Osteoblast (primary cell): Measurements from ENCODE around the gene CAMTA1. TPM values are rescaled to one million over a fixed set of nuclear protein-coding genes. Genes with fewer than 3 reads are reported as not detected.

Source experiments
- DNase-seq: peaks from one replicate; pipeline ENCODE4 v3.0.0; 2011; ENCODE audit warnings: low spot score, mixed read lengths; ENCODE audit not compliant: insufficient read length; ENCODE audit errors: missing footprints
- H2AFZ ChIP-seq: 2 replicates; pipeline ENCODE4 v1.6.0; 2011; ENCODE audit warnings: mild to moderate bottlenecking, low read length
- H3K27ac ChIP-seq: 2 replicates; pipeline ENCODE4 v1.5.1; 2011; ENCODE audit warnings: mild to moderate bottlenecking, low read depth, low read length, moderate library complexity
- H3K27me3 ChIP-seq: 2 replicates; pipeline ENCODE4 v1.6.0; 2012; ENCODE audit warnings: mild to moderate bottlenecking, control low read depth, inconsistent platforms, low read length, moderate library complexity; ENCODE audit not compliant: insufficient read depth
- H3K36me3 ChIP-seq: 2 replicates; pipeline ENCODE4 v1.5.1; 2011; ENCODE audit warnings: mild to moderate bottlenecking, low read length, control low read depth, moderate library complexity; ENCODE audit not compliant: insufficient read depth
- H3K4me1 ChIP-seq: 2 replicates; pipeline ENCODE4 v1.5.1; 2011; ENCODE audit warnings: mild to moderate bottlenecking, low read length, control low read depth, moderate library complexity; ENCODE audit not compliant: insufficient read depth
- H3K4me2 ChIP-seq: 2 replicates; pipeline ENCODE4 v1.6.0; 2011; ENCODE audit warnings: mild to moderate bottlenecking, low read length; ENCODE audit not compliant: insufficient read depth
- H3K4me3 ChIP-seq: fragments of 200-600 bp; sonication (generic); 3 replicates; pipeline ENCODE4 v1.5.1; 2012; ENCODE audit warnings: mild to moderate bottlenecking, low read length, inconsistent platforms; ENCODE audit not compliant: insufficient read depth
- H3K79me2 ChIP-seq: 2 replicates; pipeline ENCODE4 v1.6.0; 2012; ENCODE audit warnings: mild to moderate bottlenecking, low read length, control low read depth, inconsistent platforms; ENCODE audit not compliant: insufficient read depth
- H3K9me3 ChIP-seq: 2 replicates; pipeline ENCODE4 v1.5.1; 2011; ENCODE audit warnings: low read depth, low read length, control low read depth
- H4K20me1 ChIP-seq: 2 replicates; pipeline ENCODE4 v1.6.0; 2012; ENCODE audit warnings: mild to moderate bottlenecking, low read length, control low read depth; ENCODE audit not compliant: insufficient read depth
- CTCF ChIP-seq: IDR thresholded peaks from 2 replicates; pipeline ENCODE4 v1.5.1; 2011; ENCODE audit warnings: mild to moderate bottlenecking, low read depth, low read length, moderate library complexity; ENCODE audit errors: extremely low read depth
- total RNA-seq: library from RNA; depleted of rRNA; stranded (reverse); fragments of >200 nt; gene quantifications from 2 replicates; pipeline ENCODE4 v1.2.3, GENCODE V29; 2012

Gene CAMTA1
- total RNA-seq, 1 donor = 47.4 TPM

GRCh38 chr1:7149080-7149838 lies 364.0 kb downstream of the CAMTA1 start:
- no peak for TF ChIP-seq CTCF
- Histone ChIP-seq H2AFZ (peak overlapping the region; percentile 42), H3K4me2 (peak overlapping the region; percentile 48)

GRCh38 chr1:7150724-7151280 lies 365.5 kb downstream of the CAMTA1 start:
- no peaks in the 10 kb centered on the region for H4K20me1 ChIP-seq
- no peak overlapping the region for H2AFZ ChIP-seq
- no peak for TF ChIP-seq CTCF

More at GRCh38 chr1:7149080-7149838, 364.0 kb downstream of the CAMTA1 start:
- Histone ChIP-seq H3K4me3 (peak overlapping the region; percentile 45), H3K27me3 (peaks cover 6% of the 10 kb centered on the region), H3K4me1 (no peaks in the 10 kb centered on the region), H4K20me1 (no peaks in the 10 kb centered on the region), H3K79me2 (no peaks in the 10 kb centered on the region), H3K9me3 (no peaks in the 10 kb centered on the region), H3K27ac (no peak overlapping the region), H3K36me3 (no peaks in the 10 kb centered on the region)
- DNase-seq = peak; percentile 83

GRCh38 chr1:7151978-7152377 lies 366.7 kb downstream of the CAMTA1 start:
- Histone ChIP-seq H3K4me2 (no peak overlapping the region), H4K20me1 (no peaks in the 10 kb centered on the region), H3K4me3 (no peak overlapping the region), H3K79me2 (no peaks in the 10 kb centered on the region), H3K9me3 (no peaks in the 10 kb centered on the region), H2AFZ (no peak overlapping the region), H3K27ac (no peak overlapping the region), H3K27me3 (peaks cover 6% of the 10 kb centered on the region), H3K36me3 (no peaks in the 10 kb centered on the region), H3K4me1 (no peaks in the 10 kb centered on the region)
- no peak for DNase-seq
- TF ChIP-seq CTCF = no peak

More at GRCh38 chr1:7150724-7151280, 365.5 kb downstream of the CAMTA1 start:
- no peak overlapping the region for H3K27ac ChIP-seq
- H3K9me3 ChIP-seq = no peaks in the 10 kb centered on the region
- no peak for DNase-seq
- no peaks in the 10 kb centered on the region for H3K79me2 ChIP-seq
- no peaks in the 10 kb centered on the region for H3K4me1 ChIP-seq
- H3K27me3 ChIP-seq = peaks cover 6% of the 10 kb centered on the region
- no peak overlapping the region for H3K4me2 ChIP-seq
- no peaks in the 10 kb centered on the region for H3K36me3 ChIP-seq
- H3K4me3 ChIP-seq = no peak overlapping the region

GRCh38 chr1:7152655-7153054 lies 367.4 kb downstream of the CAMTA1 start:
- DNase-seq = no peak
- Histone ChIP-seq H3K36me3 (no peaks in the 10 kb centered on the region), H3K27me3 (peaks cover 6% of the 10 kb centered on the region), H3K79me2 (no peaks in the 10 kb centered on the region), H3K4me2 (no peak overlapping the region), H3K4me1 (no peaks in the 10 kb centered on the region), H4K20me1 (no peaks in the 10 kb centered on the region), H2AFZ (no peak overlapping the region), H3K27ac (no peak overlapping the region), H3K9me3 (no peaks in the 10 kb centered on the region), H3K4me3 (no peak overlapping the region)
- no peak for TF ChIP-seq CTCF
